IPS-NIHi7 (cell line): ENCODE measurements around the gene FNDC3A.
A peak's percentile ranks its signal among the peaks of the same experiment; 100 is the strongest.
"Not testable (repeated sequence)": the region's sequence is repeated elsewhere in the genome, so short reads cannot be mapped to it uniquely, and the experiment has no call there.

Experiments used
- DNase-seq: peaks from one replicate; pipeline ENCODE4 v3.0.0; 2012; ENCODE audit warnings: mixed read lengths; ENCODE audit errors: extremely low spot score

The FNDC3A gene

DNA sequence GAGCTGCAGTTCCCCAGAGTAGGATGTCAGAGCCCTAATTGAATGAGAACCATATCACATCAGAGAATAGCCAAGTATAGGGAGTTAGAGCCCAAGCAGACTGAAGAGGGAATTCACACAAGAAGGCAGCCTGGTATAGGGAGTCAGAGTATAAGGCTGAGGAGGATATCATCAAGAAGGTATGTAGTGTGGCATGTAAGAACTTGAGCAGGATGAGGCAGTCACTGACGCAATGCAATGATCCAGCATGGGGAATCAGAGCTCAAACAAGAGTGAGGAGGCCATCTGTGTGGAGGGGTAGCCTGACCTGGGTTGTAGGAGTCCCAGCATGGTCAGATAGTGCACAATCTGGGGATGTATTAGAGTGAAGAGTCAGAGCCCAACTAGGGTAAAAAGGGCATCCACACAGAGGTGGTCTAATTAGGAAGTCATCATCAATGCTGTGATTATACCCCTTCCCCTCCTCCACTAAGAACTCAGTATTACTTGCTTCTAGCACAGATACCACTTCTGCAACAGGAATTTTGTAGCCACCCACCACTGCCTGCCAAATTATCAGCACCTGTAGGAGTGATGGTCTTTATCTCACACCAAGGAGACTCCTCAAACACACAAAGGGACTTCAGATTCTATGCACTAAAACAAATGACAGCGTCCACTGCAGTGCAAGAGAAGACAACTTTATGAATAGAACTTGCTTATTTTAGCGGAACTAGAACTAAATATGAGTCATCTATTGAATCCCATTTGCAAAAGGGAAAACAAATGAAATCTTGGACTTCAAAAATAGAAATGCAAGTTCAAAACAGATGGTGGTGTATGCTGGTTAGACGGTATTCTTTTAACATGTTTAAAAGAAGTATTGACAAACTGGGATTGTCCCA is 107.2 kb downstream of the FNDC3A start:
- DNase-seq: no peak

DNA sequence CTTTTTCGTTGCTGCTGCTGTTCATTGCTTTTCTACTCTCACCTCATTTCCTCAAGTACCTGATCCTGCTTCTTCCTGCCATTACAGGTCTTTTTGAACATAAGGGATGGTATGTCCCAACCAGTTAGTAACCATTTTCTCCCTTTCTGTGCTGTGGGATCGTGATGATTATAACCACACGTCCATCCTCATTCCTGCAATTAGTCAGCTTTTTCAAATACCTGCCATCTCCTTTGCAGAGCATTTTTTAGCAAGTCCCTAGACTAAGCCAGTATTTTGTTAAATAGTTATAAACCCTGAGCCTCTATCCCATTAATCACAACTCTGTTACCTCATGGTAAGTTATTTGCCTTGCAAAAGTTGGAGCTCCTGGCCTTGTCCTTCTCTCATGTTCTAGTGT is 109.2 kb downstream of the FNDC3A start:
- DNase-seq: no peak

- no peak for DNase-seq
Observed at GRCh38 chr13:49086722-49087121, 111.0 kb downstream of the FNDC3A start.

GRCh38 chr13:49093376-49093775 is 117.7 kb downstream of the FNDC3A start:
- no peak for DNase-seq

DNA sequence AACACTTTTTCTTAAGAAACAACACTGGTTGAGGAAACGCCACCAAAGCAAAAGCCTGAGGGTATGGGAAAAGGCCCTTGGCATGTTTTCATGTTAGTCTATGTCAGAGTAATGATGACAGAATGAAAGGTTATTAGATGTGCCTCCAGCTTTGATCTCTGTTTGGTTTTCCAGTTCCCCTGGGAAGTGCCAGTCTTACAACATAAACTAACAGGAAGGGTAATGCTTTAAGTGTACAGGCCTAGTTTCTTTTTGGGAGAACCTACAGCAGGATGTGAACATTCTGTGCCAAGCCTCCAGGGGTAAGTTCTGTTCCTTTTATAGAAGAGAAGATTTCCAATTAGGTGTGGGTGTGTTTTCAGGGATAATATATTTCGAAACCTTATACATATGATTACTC is 121.7 kb downstream of the FNDC3A start:
- no peak for DNase-seq

DNA sequence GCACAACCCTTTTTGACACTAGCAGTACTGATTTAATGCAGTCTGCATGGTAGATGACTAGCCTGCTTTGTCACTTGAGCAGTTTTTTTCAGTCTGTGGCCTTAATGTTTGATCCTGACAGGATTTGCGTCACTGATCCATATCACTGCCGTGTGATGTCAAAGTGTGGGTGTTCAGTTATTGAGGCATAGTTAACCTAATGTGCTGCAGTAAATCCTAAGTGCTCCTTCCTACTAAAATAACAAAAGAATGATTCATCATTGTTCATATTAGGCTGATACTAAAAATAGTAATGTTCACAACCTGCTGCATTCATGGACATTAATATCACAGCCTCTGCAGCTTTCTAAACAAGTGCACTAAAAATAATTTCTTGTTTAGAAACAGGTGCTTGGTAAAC is 122.5 kb downstream of the FNDC3A start:
- no peak for DNase-seq

- peak; percentile 17 for DNase-seq
Observed at GRCh38 chr13:49098771-49099512, 123.2 kb downstream of the FNDC3A start.

DNA sequence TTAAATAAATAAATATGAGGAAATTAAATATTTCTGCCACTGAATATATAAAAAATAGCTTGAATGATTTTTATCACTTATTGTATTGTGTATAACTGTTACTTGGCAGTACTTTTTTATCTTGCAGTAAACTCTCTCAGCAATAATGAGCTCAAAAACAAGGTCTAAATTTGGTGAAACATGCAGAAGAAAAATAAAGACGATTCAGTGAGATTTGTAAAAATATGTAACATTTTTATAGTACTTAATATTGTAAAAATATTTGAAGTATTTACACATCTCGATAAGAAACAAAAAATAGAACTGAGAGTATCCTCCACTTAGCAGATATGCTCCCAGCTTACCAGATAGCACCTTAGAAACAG is 123.8 kb downstream of the FNDC3A start:
- DNase-seq: no peak

DNA sequence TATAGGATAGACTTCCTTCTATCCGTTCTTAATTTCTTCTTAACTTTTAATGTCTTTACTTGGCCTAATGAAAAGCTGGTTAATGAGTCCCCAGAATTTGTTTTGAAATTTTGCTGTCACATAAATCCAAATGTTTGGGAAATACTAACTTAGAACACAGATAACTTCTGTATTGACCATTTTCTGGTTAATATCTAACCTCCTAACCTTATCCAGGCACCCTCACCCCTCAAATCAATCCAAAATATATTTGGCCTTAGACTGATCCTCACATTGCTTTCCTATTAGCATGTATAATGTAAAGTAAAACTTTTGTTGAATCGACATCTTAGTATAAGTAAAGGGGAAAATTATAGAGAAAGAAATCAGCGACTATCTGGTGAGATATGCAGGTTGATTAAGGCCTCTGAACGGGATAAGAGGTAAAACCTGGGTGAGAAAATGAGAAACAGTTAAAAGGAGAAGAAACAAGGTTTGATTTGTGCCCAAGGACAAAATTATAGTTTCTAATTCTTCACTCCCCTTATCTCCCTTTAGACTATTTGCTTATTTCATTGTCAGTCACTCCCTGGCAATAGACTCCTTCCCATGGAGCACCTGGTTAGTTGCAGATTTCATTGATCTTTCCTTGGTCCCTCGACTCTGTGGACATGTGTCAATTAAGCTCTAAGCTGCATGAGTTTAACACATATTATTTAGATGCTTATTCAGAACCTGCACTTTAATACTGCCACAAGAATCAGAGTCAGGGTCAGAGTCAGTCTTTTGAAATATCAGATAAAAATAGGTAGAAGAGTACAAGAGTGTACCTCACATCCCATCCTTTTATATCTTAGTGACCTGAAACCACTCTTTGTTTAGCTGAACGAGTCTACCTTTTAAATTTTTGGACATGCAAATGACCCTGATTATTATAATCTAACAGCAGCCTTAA is 125.2 kb downstream of the FNDC3A start:
- DNase-seq: no peak

DNA sequence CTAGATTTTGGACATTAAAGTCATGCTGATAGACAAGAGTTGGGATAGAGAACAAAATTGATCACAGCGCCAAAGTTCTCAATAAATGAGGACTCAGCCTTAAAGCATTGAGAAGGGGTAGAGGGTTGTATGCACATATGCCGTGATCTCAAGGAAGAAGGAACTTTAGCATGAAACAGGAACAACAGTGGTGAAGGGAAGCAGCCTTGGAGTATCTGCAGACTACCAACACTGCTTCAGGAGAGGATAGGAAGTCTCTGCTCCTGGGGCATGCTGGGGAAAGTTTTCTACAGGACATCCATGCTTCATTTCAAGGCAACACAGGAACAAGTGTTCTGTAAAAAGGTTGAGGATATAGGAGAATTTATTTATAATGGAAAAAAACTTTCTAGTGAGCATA is 132.5 kb downstream of the FNDC3A start:
- no peak for DNase-seq

DNA sequence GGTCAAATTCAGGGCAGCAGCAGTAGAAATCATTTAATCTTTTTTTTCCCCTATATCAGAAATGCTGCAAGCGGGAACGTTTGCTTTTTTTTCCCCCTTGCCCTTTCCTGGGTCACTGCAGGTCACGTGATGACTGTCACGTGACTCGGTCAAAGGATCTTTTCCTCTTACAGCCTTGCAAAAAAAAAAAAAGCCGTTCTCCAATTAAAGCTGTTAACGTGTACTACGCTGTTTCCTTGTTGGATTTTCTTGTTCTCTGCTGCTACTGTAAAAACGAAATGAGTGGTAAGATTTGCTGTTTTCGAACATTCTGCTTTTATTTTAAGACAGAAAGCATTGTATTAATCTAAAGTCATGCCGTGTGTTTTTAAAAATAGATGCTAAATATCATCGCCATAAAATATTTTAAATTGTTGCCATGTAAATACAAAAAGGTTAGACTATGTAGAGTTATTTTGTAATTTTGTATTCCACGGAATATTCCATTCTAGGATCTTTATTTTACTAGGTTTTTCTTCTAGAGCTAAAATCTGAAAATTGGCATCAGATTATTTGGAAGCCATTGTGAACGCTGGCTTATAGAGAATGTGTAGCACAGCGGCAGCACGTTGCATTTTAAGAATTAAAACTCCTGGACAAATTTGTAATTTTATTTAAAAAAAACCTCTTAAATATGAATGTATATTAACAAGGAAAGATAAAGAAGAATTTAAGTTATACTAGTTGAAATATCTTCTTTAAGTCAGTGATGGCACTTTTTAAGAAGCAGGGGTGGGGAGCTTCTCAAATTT is 134.6 kb downstream of the FNDC3A start:
- peak; percentile 75 for DNase-seq

DNA sequence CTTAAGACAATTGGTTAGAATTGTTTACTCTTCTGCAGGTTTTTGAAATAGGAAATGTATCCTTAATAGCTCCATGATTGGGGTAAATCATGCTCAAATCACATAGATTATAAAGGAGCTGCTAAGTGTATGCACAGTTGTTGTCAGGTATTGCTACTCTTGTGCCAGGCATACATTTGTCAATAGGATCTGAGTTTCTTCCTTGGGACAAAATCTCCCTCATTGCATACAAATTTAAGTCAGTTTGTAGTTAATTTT is 135.1 kb downstream of the FNDC3A start:
- no peak for DNase-seq

- peak; percentile 39 for DNase-seq
Observed at GRCh38 chr13:49112782-49113525, 137.2 kb downstream of the FNDC3A start.

GRCh38 chr13:49113526-49114286 is 138.0 kb downstream of the FNDC3A start:
- no peak for DNase-seq

DNA sequence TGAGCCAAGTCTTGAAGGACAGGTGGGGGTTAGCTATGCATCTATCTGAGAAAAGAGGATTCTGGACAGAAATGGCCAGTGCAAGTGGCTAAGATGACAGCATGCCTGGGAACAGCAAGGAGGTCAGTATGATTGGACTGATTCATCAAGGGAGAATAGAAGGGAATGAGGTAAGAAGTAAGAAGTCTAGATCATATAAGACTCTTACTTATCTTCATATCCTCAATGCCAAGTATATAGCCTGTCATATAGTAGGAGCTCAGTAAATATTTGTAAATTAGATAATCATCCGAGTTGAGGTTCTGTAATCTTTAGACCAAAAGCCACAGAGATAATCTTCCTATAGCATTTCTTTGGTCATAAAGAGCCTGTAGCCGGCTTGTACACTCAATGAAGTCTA is 141.2 kb downstream of the FNDC3A start:
- DNase-seq: no peak

GRCh38 chr13:49118455-49118854 is 142.7 kb downstream of the FNDC3A start:
- DNase-seq: not testable (repeated sequence)

DNA sequence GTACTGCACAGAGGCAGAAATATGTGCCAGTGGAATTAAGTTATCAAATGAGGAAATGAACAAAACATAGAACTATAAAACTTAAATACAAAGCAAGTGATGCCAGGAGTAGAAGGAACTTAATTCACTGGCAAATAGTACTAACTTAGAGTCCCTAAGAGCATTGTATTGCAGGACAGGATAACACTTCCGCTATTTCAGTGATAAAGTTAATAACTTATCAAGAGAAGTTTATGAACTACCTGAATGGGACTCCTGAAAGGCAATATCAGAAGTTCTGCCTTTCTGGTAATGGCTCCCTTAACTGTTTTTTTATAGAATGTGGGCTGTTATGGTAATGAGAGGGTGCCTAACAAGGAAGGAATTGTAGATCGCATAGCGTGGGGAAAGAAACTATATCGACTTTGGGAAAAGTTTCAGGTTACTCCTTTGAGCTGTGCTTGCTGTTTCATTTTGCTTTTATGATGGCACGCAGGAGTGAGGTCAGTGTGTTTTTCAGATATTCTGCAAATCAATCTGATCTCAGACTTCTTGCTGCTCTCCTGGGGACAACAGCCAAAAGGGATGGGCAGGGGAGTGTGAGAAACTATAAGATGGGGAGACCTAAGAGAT is 149.1 kb downstream of the FNDC3A start:
- no peak for DNase-seq

DNA sequence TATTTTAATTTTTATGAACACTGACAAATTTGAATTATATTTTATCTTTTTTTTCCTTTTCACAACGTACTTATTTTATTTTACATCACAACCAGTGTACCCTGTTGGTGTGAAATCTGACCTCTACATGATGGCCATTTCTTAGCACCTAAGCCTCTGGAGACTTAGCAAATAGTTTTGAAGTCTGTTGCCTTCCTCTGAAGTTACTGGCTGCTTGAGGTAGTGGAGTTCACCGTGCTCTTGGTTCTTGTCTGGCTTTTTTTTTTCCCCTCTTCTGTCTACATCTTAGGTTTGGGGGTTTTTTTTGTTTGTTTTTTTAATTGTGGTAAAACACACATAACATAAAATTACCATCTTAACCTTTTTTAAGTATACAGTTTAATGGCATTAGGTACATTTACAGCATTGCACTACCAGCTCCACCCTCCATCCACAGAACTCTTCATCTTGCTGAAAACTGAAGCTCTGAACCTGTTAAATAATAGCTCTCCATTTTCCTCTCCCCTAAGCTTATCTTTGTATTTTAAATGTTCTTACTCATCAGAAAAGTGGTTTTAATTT is 150.3 kb downstream of the FNDC3A start:
- DNase-seq: no peak

- DNase-seq: no peak
Observed at GRCh38 chr13:49132479-49133002, 156.8 kb downstream of the FNDC3A start.
